NCI-H1417 treated with DMSO at 0.1 percent for 48 hours (cell line): ENCODE measurements around the gene SPIC.

Source experiments
- DNase-seq: peaks from one replicate; lab custom pipeline; 2025; lab: John Stamatoyannopoulos, UW

Gene SPIC

DNA sequence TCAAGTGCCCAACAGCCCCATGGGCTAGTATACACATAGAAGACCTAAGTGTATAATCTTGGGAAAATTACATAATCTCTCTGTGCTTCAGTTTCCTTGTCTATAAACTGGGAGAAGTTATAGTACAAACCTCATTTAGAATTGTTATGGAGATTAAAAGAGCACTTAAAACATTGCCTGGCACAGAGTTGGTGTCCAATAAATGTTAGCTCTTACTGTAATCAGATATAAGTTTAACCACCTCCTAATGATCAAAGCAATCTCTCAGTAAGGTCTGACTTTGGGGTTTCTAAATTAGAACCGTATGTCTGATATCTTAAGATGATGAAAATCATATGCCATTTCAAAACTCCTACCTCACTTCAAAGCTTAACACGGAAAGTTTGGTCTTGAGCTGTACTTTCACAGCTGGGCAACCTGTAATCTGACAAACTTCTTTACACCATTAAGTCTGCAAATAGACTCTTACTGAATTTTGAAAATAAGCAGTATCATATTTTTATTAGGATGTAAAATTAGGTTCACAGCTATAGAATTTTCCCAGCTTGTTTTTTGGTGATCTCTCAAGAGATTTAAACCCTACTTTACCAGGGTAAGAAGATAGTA lies 61.0 kb downstream of the SPIC start:
- no peak for DNase-seq
